ENCODE measurements around the gene CLIP3.
"Not testable (repeated sequence)": the region's sequence is repeated elsewhere in the genome, so short reads cannot be mapped to it uniquely, and the experiment has no call there.

Gene CLIP3, protein sequence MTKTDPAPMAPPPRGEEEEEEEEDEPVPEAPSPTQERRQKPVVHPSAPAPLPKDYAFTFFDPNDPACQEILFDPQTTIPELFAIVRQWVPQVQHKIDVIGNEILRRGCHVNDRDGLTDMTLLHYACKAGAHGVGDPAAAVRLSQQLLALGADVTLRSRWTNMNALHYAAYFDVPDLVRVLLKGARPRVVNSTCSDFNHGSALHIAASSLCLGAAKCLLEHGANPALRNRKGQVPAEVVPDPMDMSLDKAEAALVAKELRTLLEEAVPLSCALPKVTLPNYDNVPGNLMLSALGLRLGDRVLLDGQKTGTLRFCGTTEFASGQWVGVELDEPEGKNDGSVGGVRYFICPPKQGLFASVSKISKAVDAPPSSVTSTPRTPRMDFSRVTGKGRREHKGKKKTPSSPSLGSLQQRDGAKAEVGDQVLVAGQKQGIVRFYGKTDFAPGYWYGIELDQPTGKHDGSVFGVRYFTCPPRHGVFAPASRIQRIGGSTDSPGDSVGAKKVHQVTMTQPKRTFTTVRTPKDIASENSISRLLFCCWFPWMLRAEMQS

DNA sequence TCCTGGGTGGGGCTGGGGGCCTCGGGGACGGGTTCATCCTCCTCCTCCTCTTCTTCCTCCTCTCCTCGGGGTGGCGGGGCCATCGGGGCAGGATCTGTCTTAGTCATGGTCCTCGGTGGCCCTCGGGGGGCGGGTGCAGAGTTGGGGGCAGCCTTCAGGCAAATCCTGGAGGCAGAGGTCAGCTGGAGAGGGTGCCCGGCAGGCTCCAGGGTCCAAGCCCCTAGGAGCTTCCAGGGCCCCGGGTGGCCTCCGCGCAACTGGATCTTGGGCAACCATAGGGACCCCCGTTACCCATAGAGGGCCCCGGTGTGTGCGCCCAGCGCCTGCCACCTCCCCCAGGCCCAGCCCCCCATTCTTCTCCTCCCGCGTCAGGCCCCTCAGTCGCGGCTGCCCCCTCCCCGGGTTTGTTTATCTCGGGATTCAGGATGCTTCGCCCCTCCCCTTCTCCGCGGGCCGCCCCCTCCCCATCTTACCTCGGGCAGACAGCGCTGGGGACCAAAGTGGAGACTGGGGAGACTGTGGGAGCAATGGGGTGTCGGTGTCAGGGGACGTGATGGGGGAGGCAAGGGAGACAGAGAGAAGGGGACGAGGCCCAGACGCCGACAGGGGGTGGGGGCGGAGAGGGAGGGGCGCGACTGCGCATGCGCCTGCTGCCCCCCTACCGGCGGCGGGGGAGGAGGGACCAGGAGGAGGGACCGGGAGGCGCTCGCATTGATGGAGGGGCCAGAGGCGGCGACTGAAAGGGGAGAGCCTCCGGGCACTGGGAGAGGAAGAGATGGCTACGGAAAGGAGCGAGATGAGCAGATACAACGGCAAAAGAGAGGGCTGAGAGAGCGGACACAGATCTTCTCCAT, at the start of gene CLIP3:
Gene CLIP3 (minus strand): TSS at position 623 of the 854 bp plus-strand sequence. CDS start 516 bp downstream, at position 107.
- no peaks in the 10 kb centered on the region for H3K9me3 ChIP-seq (ENCODE audit: insufficient read depth, low read depth, low read length)
- peaks cover 5% of the 10 kb centered on the region; the same call in 1 of the 2 replicates for H3K27me3 ChIP-seq (ENCODE audit: insufficient read depth, low read length)
- H3K4me3 ChIP-seq (ENCODE audit: low read length), result peak within 1 kb of the TSS; percentile 84
- no peaks in the 10 kb centered on the region for H3K4me1 ChIP-seq (ENCODE audit: insufficient read depth, low read length)
- 0 out of 2 replicates have a peak, but pooled peaks cover under 1% of the 10 kb centered on the region for H3K36me3 ChIP-seq (ENCODE audit: insufficient read depth, low read depth, low read length)
- H3K9ac ChIP-seq (ENCODE audit: low read depth, low read length), result peak within 1 kb of the TSS; percentile 69; the same call in 1 of the 2 replicates
- H3K27ac ChIP-seq (ENCODE audit: low read length), result no peak within 1 kb of the TSS

DNA sequence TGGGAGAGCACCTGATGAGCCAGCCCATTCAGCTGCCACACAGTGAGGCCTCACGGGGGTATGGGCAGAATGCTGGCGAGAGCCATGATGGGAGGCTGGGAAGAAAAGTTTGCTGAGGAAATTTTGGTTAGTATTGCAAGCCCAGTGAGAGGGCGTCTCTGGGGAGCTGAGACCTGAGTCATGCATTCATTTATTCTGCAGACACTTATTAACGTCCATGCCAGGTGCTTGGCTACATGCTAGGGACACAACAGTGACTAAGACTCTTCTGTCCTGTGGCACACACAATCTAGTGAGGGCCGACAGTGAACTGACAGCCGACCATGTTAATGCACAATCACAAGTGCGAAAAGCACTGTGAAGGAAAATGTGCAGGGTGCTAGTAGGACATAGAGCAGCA, 49.2 kb upstream of the CLIP3 start:
- no peaks in the 10 kb centered on the region for H3K4me1 ChIP-seq (ENCODE audit: insufficient read depth, low read length)
- H3K27me3 ChIP-seq (ENCODE audit: insufficient read depth, low read length), result no peaks in the 10 kb centered on the region
- peaks cover 88% of the 10 kb centered on the region for H3K36me3 ChIP-seq (ENCODE audit: insufficient read depth, low read depth, low read length)
- H3K4me3 ChIP-seq (ENCODE audit: low read length), result no peak overlapping the region
- H3K9ac ChIP-seq (ENCODE audit: low read depth, low read length), result no peak overlapping the region
- H3K9me3 ChIP-seq (ENCODE audit: insufficient read depth, low read depth, low read length), result no peaks in the 10 kb centered on the region
- H3K27ac ChIP-seq (ENCODE audit: low read length), result no peak overlapping the region

DNA sequence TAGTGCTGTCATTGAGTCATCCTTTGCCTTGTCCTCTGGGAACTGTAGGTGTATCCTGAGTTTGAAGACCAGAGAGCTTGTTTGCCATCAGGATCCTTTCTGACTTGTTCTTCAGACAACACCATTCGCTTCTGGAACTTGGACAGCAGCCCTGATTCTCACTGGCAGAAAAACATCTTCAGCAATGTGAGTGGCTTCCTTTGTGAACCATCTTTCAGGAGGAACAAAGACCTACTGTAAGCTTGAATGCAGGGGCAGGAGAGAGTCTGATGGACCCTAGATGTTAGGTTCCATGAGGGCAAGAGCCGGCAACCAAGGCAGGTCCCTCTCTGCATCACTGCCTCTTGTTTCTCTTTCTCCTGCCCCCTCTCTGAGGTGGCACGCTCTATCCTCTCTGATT, 48.7 kb upstream of the CLIP3 start:
- Histone ChIP-seq H3K4me1 (ENCODE audit: insufficient read depth, low read length) (no peaks in the 10 kb centered on the region), H3K4me3 (ENCODE audit: low read length) (no peak overlapping the region), H3K27me3 (ENCODE audit: insufficient read depth, low read length) (no peaks in the 10 kb centered on the region), H3K9ac (ENCODE audit: low read depth, low read length) (no peak overlapping the region), H3K9me3 (ENCODE audit: insufficient read depth, low read depth, low read length) (no peaks in the 10 kb centered on the region), H3K36me3 (ENCODE audit: insufficient read depth, low read depth, low read length) (peaks cover 88% of the 10 kb centered on the region), H3K27ac (ENCODE audit: low read length) (no peak overlapping the region)

DNA sequence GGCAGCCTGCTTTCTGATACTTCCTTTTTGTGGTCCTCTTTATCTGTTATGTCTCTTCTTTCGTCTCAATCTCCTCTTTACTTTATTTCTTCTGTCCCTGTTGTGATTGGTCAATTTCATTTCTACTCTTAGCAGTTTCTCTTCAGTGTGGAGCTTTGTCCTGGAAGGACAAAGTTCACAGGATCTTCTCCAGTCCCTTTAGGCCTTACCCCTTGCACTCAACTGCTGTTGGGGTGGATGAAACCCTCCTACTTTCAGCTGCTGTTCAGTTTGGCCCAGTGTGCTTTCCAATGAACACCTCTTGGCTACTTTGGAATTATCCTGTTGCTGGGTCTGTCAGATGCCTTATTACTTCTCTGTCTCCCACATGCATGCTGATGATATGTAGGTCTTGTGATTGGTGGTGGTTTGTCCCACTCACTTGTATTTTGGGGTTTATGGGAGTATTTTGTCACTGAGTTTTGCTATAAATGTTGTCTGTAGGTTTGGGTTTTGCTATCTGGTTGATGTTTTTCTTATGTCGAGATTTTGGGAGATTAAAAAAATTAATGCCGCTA, 46.8 kb upstream of the CLIP3 start:
- H3K27me3 ChIP-seq (ENCODE audit: insufficient read depth, low read length), result no peaks in the 10 kb centered on the region
- H3K36me3 ChIP-seq (ENCODE audit: insufficient read depth, low read depth, low read length), result peaks cover 88% of the 10 kb centered on the region
- H3K9me3 ChIP-seq (ENCODE audit: insufficient read depth, low read depth, low read length), result no peaks in the 10 kb centered on the region
- no peak overlapping the region for H3K4me3 ChIP-seq (ENCODE audit: low read length)
- H3K27ac ChIP-seq (ENCODE audit: low read length), result no peak overlapping the region
- H3K4me1 ChIP-seq (ENCODE audit: insufficient read depth, low read length), result no peaks in the 10 kb centered on the region
- no peak overlapping the region for H3K9ac ChIP-seq (ENCODE audit: low read depth, low read length)

DNA sequence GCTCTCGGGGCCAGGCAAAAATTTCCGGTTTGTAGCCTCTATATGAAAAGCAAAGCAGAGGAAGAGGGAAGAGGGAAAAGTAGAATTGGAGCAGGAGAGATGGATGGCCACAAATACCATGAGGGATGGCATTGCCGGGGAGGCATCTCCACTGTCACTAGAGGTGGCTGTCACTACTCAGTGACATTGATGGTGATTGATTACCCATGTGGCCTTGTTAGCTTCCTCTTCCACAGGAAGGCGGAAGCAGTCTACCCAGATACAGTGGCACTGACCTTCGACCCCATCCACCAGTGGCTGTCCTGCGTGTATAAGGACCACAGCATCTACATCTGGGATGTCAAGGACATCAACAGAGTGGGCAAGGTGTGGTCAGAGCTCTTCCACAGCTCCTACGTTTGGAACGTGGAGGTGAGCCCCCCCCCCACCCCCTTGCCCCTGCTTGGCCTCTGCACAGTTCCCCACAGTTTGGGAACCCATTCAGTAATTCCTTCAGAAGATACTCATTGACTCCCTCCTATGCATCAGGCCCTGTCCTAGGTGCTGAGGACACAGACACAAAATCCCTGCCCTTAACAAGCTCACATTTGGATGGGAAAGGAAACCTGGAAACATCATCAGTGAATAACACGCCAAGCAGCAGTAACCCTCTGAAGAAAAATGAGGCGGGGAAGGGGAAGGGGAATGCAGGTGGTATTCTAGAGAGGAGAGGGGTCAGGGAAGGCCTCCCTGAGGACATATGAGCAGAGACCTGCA, 40.6 kb upstream of the CLIP3 start:
- H3K36me3 ChIP-seq (ENCODE audit: insufficient read depth, low read depth, low read length), result peaks cover 80% of the 10 kb centered on the region
- no peak overlapping the region for H3K27ac ChIP-seq (ENCODE audit: low read length)
- H3K9me3 ChIP-seq (ENCODE audit: insufficient read depth, low read depth, low read length), result no peaks in the 10 kb centered on the region
- H3K9ac ChIP-seq (ENCODE audit: low read depth, low read length), result no peak overlapping the region
- no peaks in the 10 kb centered on the region for H3K27me3 ChIP-seq (ENCODE audit: insufficient read depth, low read length)
- H3K4me1 ChIP-seq (ENCODE audit: insufficient read depth, low read length), result no peaks in the 10 kb centered on the region
- no peak overlapping the region for H3K4me3 ChIP-seq (ENCODE audit: low read length)

DNA sequence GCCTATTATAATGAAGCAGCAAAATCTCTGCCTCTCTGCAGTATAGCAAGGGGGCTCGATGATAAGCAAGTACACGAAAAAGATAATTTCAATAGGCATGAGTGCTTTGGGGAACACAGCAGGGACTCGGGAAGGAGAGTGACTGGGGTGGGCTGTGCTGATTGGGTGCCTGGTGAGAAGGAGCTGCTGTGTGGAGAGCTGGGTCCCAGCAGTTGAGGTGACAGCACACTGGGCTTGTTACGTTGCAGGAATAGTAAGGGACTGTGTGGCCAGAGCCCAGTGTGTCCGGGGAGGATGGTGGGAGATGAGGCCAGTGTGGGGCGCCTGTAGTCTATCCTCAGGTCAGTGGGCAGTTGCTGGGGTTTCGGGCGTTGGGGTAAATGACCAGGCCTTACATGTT, 39.4 kb upstream of the CLIP3 start:
- Histone ChIP-seq H3K36me3 (ENCODE audit: insufficient read depth, low read depth, low read length) (peaks cover 80% of the 10 kb centered on the region), H3K27ac (ENCODE audit: low read length) (no peak overlapping the region)

DNA sequence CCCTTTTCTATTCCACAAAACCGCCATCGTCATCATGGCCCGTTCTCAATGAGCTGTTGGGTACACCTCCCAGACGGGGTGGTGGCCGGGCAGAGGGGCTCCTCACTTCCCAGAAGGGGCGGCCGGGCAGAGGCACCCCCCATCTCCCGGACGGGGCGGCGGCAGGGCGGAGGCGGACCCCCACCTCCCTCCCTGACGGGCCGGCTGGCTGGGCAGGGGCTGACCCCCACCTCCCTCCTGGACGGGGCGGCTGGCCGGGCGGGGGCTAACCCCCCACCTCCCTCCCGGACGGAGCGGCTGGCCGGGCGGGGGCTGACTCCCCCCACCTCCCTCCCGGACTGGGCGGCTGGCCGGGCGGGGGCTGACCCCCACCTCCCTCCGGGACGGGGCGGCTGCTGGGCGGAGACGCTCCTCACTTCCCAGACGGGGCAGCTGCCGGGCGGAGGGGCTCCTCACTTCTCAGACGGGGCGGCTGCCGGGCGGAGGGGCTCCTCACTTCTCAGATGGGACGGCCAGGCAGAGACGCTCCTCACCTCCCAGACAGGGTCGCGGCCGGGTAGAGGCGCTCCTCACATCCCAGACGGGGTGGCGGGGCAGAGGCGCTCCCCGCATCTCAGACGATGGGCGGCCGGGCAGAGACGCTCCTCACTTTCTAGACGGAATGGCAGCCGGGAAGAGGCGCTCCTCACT, 36.3 kb upstream of the CLIP3 start:
- not testable (repeated sequence) for H3K4me3 ChIP-seq (ENCODE audit: low read length); H3K4me1 ChIP-seq (ENCODE audit: insufficient read depth, low read length); H3K9ac ChIP-seq (ENCODE audit: low read depth, low read length); H3K9me3 ChIP-seq (ENCODE audit: insufficient read depth, low read depth, low read length); H3K27me3 ChIP-seq (ENCODE audit: insufficient read depth, low read length); H3K27ac ChIP-seq (ENCODE audit: low read length)
- H3K36me3 ChIP-seq (ENCODE audit: insufficient read depth, low read depth, low read length), result peaks cover 78% of the 10 kb centered on the region

More for the DNA sequence above, 39.4 kb upstream of the CLIP3 start:
- Histone ChIP-seq H3K4me3 (ENCODE audit: low read length) (no peak overlapping the region), H3K9ac (ENCODE audit: low read depth, low read length) (no peak overlapping the region), H3K4me1 (ENCODE audit: insufficient read depth, low read length) (no peaks in the 10 kb centered on the region), H3K27me3 (ENCODE audit: insufficient read depth, low read length) (no peaks in the 10 kb centered on the region), H3K9me3 (ENCODE audit: insufficient read depth, low read depth, low read length) (no peaks in the 10 kb centered on the region)

DNA sequence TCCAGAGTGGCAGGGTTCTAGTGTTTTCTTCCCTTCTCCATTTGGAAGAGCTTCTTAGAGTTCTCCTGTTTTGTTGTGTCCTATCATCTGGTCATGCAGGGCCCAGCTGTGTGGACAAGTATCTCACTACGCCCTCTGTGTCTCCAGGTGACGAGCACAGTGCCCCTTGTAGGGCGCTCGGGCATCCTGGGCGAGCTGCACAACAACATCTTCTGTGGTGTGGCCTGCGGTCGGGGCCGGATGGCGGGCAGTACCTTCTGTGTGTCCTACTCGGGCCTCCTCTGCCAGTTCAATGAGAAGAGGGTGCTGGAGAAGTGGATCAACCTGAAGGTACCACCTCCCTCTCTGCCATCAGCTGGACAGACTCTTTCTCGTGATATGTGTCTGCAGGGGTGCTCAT, 35.0 kb upstream of the CLIP3 start:
- Histone ChIP-seq H3K27ac (ENCODE audit: low read length) (no peak overlapping the region), H3K9ac (ENCODE audit: low read depth, low read length) (no peak overlapping the region), H3K27me3 (ENCODE audit: insufficient read depth, low read length) (no peaks in the 10 kb centered on the region), H3K4me3 (ENCODE audit: low read length) (no peak overlapping the region), H3K4me1 (ENCODE audit: insufficient read depth, low read length) (no peaks in the 10 kb centered on the region), H3K36me3 (ENCODE audit: insufficient read depth, low read depth, low read length) (peaks cover 75% of the 10 kb centered on the region), H3K9me3 (ENCODE audit: insufficient read depth, low read depth, low read length) (no peaks in the 10 kb centered on the region)

DNA sequence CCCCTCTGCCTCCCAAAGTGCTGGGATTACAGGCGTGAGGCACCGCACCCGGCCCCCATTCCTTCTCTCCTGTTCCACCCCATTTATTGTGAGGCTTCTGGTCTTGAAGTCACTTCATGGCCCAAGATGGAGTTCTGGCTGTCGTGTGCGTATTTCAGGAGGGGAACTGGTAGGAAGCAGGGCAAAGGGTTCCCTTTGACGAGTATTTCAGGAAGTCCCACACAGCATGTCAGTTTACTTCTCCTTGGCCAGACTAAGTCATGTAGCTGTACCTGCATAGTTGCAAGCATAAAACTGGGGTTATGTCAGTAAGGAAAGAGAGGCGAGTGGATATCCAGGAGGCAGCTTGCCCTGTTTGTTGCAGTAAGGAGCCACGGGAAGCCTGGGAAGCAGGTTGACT, 32.2 kb upstream of the CLIP3 start:
- no peak overlapping the region for H3K27ac ChIP-seq (ENCODE audit: low read length)
- H3K4me3 ChIP-seq (ENCODE audit: low read length), result no peak overlapping the region
- H3K9ac ChIP-seq (ENCODE audit: low read depth, low read length), result no peak overlapping the region
- peaks cover 79% of the 10 kb centered on the region for H3K36me3 ChIP-seq (ENCODE audit: insufficient read depth, low read depth, low read length)
- no peaks in the 10 kb centered on the region for H3K9me3 ChIP-seq (ENCODE audit: insufficient read depth, low read depth, low read length)
- no peaks in the 10 kb centered on the region for H3K4me1 ChIP-seq (ENCODE audit: insufficient read depth, low read length)
- H3K27me3 ChIP-seq (ENCODE audit: insufficient read depth, low read length), result no peaks in the 10 kb centered on the region

DNA sequence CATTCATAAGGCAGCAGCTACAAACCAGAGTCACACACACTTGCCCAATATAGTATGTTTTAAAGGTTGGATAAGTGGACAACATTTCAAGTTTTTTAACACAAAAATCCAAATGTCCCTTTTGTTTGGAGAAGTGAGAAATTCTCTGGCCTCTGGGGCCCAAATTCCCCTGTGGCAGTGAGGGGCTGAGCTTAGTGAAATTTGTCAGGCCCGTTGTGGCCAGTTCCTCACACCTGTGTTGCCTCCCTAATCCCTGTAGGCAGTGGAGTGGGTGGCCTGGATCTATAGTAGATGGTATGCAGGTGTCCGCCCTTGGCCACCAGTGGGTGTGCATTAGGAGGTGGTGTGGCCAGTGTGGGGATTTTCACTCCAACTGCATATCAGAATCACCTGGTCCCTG, 28.7 kb upstream of the CLIP3 start:
- no peak overlapping the region for H3K27ac ChIP-seq (ENCODE audit: low read length)
- no peaks in the 10 kb centered on the region for H3K27me3 ChIP-seq (ENCODE audit: insufficient read depth, low read length)
- H3K4me1 ChIP-seq (ENCODE audit: insufficient read depth, low read length), result peaks cover under 1% of the 10 kb centered on the region; the same call in 1 of the 2 replicates
- no peak overlapping the region for H3K4me3 ChIP-seq (ENCODE audit: low read length)
- peaks cover 87% of the 10 kb centered on the region for H3K36me3 ChIP-seq (ENCODE audit: insufficient read depth, low read depth, low read length)
- H3K9me3 ChIP-seq (ENCODE audit: insufficient read depth, low read depth, low read length), result no peaks in the 10 kb centered on the region
- no peak overlapping the region for H3K9ac ChIP-seq (ENCODE audit: low read depth, low read length)

Measured in iPS-20b (cell line).